ENCODE measurements around the gene DLX5.

The DLX5 gene

GRCh38 chr7:96996958-96997511 is 27.6 kb downstream of the DLX5 start:
- TF ChIP-seq CTCF (IDR thresholded peaks at IDR 0.05; ENCODE audit: insufficient read depth, low read depth, low read length, missing control alignments): no peak
- no peak overlapping the region for H3K4me3 ChIP-seq (ENCODE audit: low read length)
- no peak for DNase-seq (ENCODE audit: low read depth)

- no peak overlapping the region for H3K4me3 ChIP-seq (ENCODE audit: low read length)
- no peak for TF ChIP-seq CTCF (IDR thresholded peaks at IDR 0.05; ENCODE audit: insufficient read depth, low read depth, low read length, missing control alignments)
- no peak for DNase-seq (ENCODE audit: low read depth)
These were observed 28.3 kb downstream of the DLX5 start for GRCh38 chr7:96996111-96996957.

- DNase-seq (ENCODE audit: low read depth): no peak
- TF ChIP-seq CTCF (IDR thresholded peaks at IDR 0.05; ENCODE audit: insufficient read depth, low read depth, low read length, missing control alignments): no peak
These were observed 29.1 kb downstream of the DLX5 start for GRCh38 chr7:96995406-96996110.

GRCh38 chr7:96993980-96994379 is 30.7 kb downstream of the DLX5 start:
- TF ChIP-seq CTCF (IDR thresholded peaks at IDR 0.05; ENCODE audit: insufficient read depth, low read depth, low read length, missing control alignments): no peak
- no peak overlapping the region for H3K4me3 ChIP-seq (ENCODE audit: low read length)
- DNase-seq (ENCODE audit: low read depth): no peak

More at GRCh38 chr7:96995406-96996110, 29.1 kb downstream of the DLX5 start:
- H3K4me3 ChIP-seq (ENCODE audit: low read length): no peak overlapping the region

GRCh38 chr7:96993094-96993865 is 31.4 kb downstream of the DLX5 start:
- H3K4me3 ChIP-seq (ENCODE audit: low read length): no peak overlapping the region
- no peak for TF ChIP-seq CTCF (IDR thresholded peaks at IDR 0.05; ENCODE audit: insufficient read depth, low read depth, low read length, missing control alignments)
- no peak for DNase-seq (ENCODE audit: low read depth)

- no peak for TF ChIP-seq CTCF (IDR thresholded peaks at IDR 0.05; ENCODE audit: insufficient read depth, low read depth, low read length, missing control alignments)
- no peak for DNase-seq (ENCODE audit: low read depth)
- no peak overlapping the region for H3K4me3 ChIP-seq (ENCODE audit: low read length)
These were observed 32.2 kb downstream of the DLX5 start for GRCh38 chr7:96992192-96993005.

Data from epithelial cell of esophagus (primary cell).